Measurements from ENCODE around the gene IFITM5.

- no peak for TF ChIP-seq EZH2 (IDR thresholded peaks at IDR 0.05; ENCODE audit: borderline replicate concordance, insufficient read depth, low read length, poor library complexity, severe bottlenecking)
- no peak for TF ChIP-seq CTCF (IDR thresholded peaks at IDR 0.05; ENCODE audit: poor library complexity, severe bottlenecking)
- TF ChIP-seq EP300 (conservative IDR thresholded peaks at IDR 0.05; ENCODE audit: poor library complexity, severe bottlenecking), result no peak
Observed at GRCh38 chr11:252666-253065, 46.7 kb downstream of the IFITM5 start.
